Ovary (tissue), 10 donors: ENCODE measurements around the gene KPNA6. TPM values are rescaled to one million over a fixed set of nuclear protein-coding genes. Genes with fewer than 3 reads are reported as not detected.
"Not testable (repeated sequence)": the region's sequence is repeated elsewhere in the genome, so short reads cannot be mapped to it uniquely, and the experiment has no call there.

ENCODE experiments used
- DNase-seq, 5 donors: peaks; one replicate each; pipeline ENCODE4 v3.0.0-alpha.2; 2019 to 2020
- H3K27ac ChIP-seq, 2 donors: fragments of 200-600 bp; one replicate each; pipeline versions ENCODE4 v1.5.1 to v1.8.0; 2019 to 2022
- H3K27me3 ChIP-seq: fragments of 200-600 bp; one replicate; pipeline ENCODE4 v1.8.0; 2022
- H3K36me3 ChIP-seq: fragments of 200-600 bp; sonication (generic); one replicate; pipeline ENCODE4 v1.5.1; 2019
- H3K4me1 ChIP-seq: one replicate; pipeline ENCODE4 v1.8.1; 2013; ENCODE audit warnings: mild to moderate bottlenecking, moderate library complexity; ENCODE audit not compliant: insufficient read depth
- H3K4me3 ChIP-seq: fragments of 200-600 bp; sonication (generic); one replicate; pipeline ENCODE4 v1.5.1; 2017
- H3K9me3 ChIP-seq, 2 donors: fragments of 200-600 bp in 1 of 2; sonication (generic) in 1 of 2; one replicate each; pipeline versions ENCODE4 v1.5.1 to v1.8.1; 2013 to 2019; ENCODE audit warnings: mild to moderate bottlenecking in 1 of 2, moderate library complexity in 1 of 2
- EP300 ChIP-seq: sonication (generic); formaldehyde crosslinking; IDR thresholded peaks from one replicate; pipeline ENCODE4 v1.6.1; 2017; ENCODE audit warnings: antibody characterized with exemption
- POLR2A ChIP-seq: fragments of 450-650 bp; IDR thresholded peaks from one replicate; pipeline ENCODE4 v1.6.1; 2017; ENCODE audit warnings: antibody characterized with exemption, mild to moderate bottlenecking, moderate library complexity
- WGBS, 3 donors: extraction: QIAGEN DNeasy Blood & Tissue Kit in 1 of 3; methylation state at CpG; one replicate each; pipeline versions ENCODE4 v1.1.5 to v1.1.7; 2013 to 2017; 5-methylcytosine and 5-hydroxymethylcytosine counted together
- intact Hi-C, 4 donors: fragments of 100-400 bp; cut with DNase I; formaldehyde crosslinking; loops; one replicate each; pipeline versions ENCODE4 v1.11.0 to v1.15.1; 2022 to 2023
- long read RNA-seq, 3 donors: library from polyadenylated mRNA in 2 of 3; unstranded in 2 of 3; transcript quantifications; one replicate each; pipeline ENCODE4 v2.0.0 and lab custom pipeline, GENCODE V29; 2021 to 2026
- polyA plus RNA-seq, 2 donors: library from polyadenylated mRNA; stranded (reverse); fragments of 200-250 nt in 1 of 2; fragments of 350-450 nt in 1 of 2; fragmentation: Illumina TruSeq in 1 of 2; extraction: RNeasy Lipid Tissue Mini Kit (QIAGEN cat#74804) in 1 of 2; gene quantifications; one replicate each; pipeline ENCODE4 v1.2.3, GENCODE V29; 2013 to 2014
- total RNA-seq, 7 donors: library from RNA; depleted of rRNA in 2 of 7; stranded (reverse); fragments of >200 nt in 2 of 7; fragmentation: NEBNext Ultra II Directional in 3 of 7; extraction: Animal tissue kit (Norgen Biotek cat#: 25700) in 3 of 7; gene quantifications; one replicate each; pipeline versions ENCODE4 v1.1.0 to v1.2.4, GENCODE V29; 2016 to 2023
- TF ChIP-seq, protein P1 (sequence below), 3 donors: fragments of 450-650 bp in 2 of 3; fragments of 200-600 bp in 1 of 3; IDR thresholded peaks; one replicate each; pipeline versions ENCODE4 v1.5.1 to v1.8.0; 2016 to 2022; ENCODE audit warnings: antibody characterized with exemption in 3 of 3, mild to moderate bottlenecking in 1 of 3
- donor health status: DM: no; HTN: no; CAD: no; lungs with moderate emphysema.
- donor health status: DM: no; HTN: no; CAD: no.
- donor health status: Bipolar disorder and iron deficiency.
- donor health status: DM: yes; HTN: yes; CAD: no.
- donor health status: DM: no; HTN: no; CAD: no.
- donor health status: DM: yes; HTN: yes; CAD: no.

Gene KPNA6
- 10 to 100 TPM; 18.4 to 57.7 (median 47.7) TPM for total RNA-seq
- 10 to 100 TPM in 1 of 2 donors, 1 to 10 TPM in 1; 9.3 to 26.9 TPM for polyA plus RNA-seq
- long read RNA-seq, donor 1, full-length matches to known transcripts, result 12 of 26 reads
- long read RNA-seq, donor 1, partial matches to known transcripts, result 9 of 26 reads
- long read RNA-seq, donor 1, other reads (novel, unspliced or antisense), result 5 of 26 reads
- long read RNA-seq, donor 2, full-length matches to known transcripts, result 8 of 14 reads
- long read RNA-seq, donor 2, partial matches to known transcripts, result 6 of 14 reads
- long read RNA-seq, donor 2, other reads (novel, unspliced or antisense), result 0 of 14 reads
- long read RNA-seq, donor 3, full-length matches to known transcripts, result 17 of 22 reads
- long read RNA-seq, donor 3, partial matches to known transcripts, result 1 of 22 reads
- long read RNA-seq, donor 3, other reads (novel, unspliced or antisense), result 4 of 22 reads

GRCh38 chr1:32107742-32108661, at the start of gene KPNA6:
KPNA6 (plus strand) TSS chr1:32108056; CDS start chr1:32108131, 75 bp downstream.
- peak within 1 kb of the TSS; percentile 80 for H3K4me3 ChIP-seq
- no peaks in the 10 kb centered on the region for H3K9me3 ChIP-seq
- peak; percentile 86 to 92 (median 89) for DNase-seq
- intact Hi-C loops, result no loop called here
- no peaks in the 10 kb centered on the region for H3K27me3 ChIP-seq
- H3K4me1 ChIP-seq, result peaks cover 12% of the 10 kb centered on the region
- H3K36me3 ChIP-seq, result no peaks in the 10 kb centered on the region
- TF ChIP-seq POLR2A, result peak; percentile 60
- TF ChIP-seq, protein P1, sequence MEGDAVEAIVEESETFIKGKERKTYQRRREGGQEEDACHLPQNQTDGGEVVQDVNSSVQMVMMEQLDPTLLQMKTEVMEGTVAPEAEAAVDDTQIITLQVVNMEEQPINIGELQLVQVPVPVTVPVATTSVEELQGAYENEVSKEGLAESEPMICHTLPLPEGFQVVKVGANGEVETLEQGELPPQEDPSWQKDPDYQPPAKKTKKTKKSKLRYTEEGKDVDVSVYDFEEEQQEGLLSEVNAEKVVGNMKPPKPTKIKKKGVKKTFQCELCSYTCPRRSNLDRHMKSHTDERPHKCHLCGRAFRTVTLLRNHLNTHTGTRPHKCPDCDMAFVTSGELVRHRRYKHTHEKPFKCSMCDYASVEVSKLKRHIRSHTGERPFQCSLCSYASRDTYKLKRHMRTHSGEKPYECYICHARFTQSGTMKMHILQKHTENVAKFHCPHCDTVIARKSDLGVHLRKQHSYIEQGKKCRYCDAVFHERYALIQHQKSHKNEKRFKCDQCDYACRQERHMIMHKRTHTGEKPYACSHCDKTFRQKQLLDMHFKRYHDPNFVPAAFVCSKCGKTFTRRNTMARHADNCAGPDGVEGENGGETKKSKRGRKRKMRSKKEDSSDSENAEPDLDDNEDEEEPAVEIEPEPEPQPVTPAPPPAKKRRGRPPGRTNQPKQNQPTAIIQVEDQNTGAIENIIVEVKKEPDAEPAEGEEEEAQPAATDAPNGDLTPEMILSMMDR (IDR thresholded peaks at IDR 0.05), result no peak
- peak within 1 kb of the TSS; percentile 80 to 83 for H3K27ac ChIP-seq
- WGBS, 3 donors, result 0% methylated on average over 39 to 45 of the region's 45 CpGs

GRCh38 chr1:32060914-32061313, 46.9 kb upstream of the KPNA6 start:
- H3K27me3 ChIP-seq, result no peaks in the 10 kb centered on the region
- H3K27ac ChIP-seq, result no peak overlapping the region
- no peaks in the 10 kb centered on the region for H3K9me3 ChIP-seq
- intact Hi-C loops, result loop anchor here in 3 of 4 donors (5.0 to 10.0 kb wide), 3 partner anchors 46 to 396 kb away; partner anchors contain the start of gene KHDRBS1 (in 1 of the 3)
- no peak overlapping the region for H3K4me3 ChIP-seq
- H3K4me1 ChIP-seq, result peaks cover 8% of the 10 kb centered on the region
- TF ChIP-seq, protein P1 (IDR thresholded peaks at IDR 0.05), result no peak
- no peak for TF ChIP-seq POLR2A
- TF ChIP-seq EP300, result no peak
- no peaks in the 10 kb centered on the region for H3K36me3 ChIP-seq
- DNase-seq, result no peak

DNA sequence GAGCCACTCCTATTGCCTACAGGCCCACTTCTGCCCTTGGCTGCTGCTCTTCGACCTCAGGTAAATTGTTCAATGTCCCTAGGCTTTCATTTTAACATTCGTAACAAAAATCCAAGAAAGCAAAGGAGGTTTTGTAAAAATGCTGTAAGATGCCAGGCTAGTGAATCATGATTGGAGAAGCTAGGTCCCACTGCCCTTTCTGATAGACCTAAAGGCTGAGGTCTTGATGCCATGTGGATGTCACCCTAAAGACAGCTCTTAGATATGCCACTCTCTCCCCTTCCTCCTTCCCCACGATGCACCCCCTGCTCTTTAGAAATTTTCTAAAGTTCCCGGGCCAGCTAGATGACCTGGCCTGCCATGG, 45.0 kb upstream of the KPNA6 start:
- WGBS, 3 donors, result 69 to 73% (median 69%) methylated on average over 4 of the region's 4 CpGs
- intact Hi-C loops, result loop anchor here in 3 of 4 donors (5.0 to 10.0 kb wide), 3 partner anchors 48 to 398 kb away; partner anchors contain the start of gene KHDRBS1 (in 1 of the 3)
- Histone ChIP-seq H3K27ac (peak overlapping the region in 1 of 2 donors; percentile 39), H3K4me3 (no peak overlapping the region), H3K27me3 (no peaks in the 10 kb centered on the region), H3K36me3 (no peaks in the 10 kb centered on the region), H3K4me1 (peaks cover 12% of the 10 kb centered on the region), H3K9me3 (no peaks in the 10 kb centered on the region)
- DNase-seq, result no peak
- TF ChIP-seq EP300 (no peak), POLR2A (no peak)
- TF ChIP-seq, protein P1 (IDR thresholded peaks at IDR 0.05), result no peak

- Histone ChIP-seq H3K27me3 (no peaks in the 10 kb centered on the region), H3K36me3 (no peaks in the 10 kb centered on the region), H3K9me3 (no peaks in the 10 kb centered on the region), H3K27ac (peak overlapping the region in 1 of 2 donors; percentile 39), H3K4me3 (no peak overlapping the region), H3K4me1 (peaks cover 12% of the 10 kb centered on the region)
- no peak for DNase-seq
- intact Hi-C loops, result loop anchor here in 3 of 4 donors (5.0 to 10.0 kb wide), 3 partner anchors 48 to 398 kb away; partner anchors contain the start of gene KHDRBS1 (in 1 of the 3)
- TF ChIP-seq, protein P1 (IDR thresholded peaks at IDR 0.05), result peak; percentile 29 to 79 (median 71)
- no peak for TF ChIP-seq EP300
- 7 to 13% (median 13%) methylated on average over 1 of the region's 1 CpG for whole genome bisulfite sequencing, 3 donors
Measured at GRCh38 chr1:32063261-32063681, 44.6 kb upstream of the KPNA6 start.

DNA sequence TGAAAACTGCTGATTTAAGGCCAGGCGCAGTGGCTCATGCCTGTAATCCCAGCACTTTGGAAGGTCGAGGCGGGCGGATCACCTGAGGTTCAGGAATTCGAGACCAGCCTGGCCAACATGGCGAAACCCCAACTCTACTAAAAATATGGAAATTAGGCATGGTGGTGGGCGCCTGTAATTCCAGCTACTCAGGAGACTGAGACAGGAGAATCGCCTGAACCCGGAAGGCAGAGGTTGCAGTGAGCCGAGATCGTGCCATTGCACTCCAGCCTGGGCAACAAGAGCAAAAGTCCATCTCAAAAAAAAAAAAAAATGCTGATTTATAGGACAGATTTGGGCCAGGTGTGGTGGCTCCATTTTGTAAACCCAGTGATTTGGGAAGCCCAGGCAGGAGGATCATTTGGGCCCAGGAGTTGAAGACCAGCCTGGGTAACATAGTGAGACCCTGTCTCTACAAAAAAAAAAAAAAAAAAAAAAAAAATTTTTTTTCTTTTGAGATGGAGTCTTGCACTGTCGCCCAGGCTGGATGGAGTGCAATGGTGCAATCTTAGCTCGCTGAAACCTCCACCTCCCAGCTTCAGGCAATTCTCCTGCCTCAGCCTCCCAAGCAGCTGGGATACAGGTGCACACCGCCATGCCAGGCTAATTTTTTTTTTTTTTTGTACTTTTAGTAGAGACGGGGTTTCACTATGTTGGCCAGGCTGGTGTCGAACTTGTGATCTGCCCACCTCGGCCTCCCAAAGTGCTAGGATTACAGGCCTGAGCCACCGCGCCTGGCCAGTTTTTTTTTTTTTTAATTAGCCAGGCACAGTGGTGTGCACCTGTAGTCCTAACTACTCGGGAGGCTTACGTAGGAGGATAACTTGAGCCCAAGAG, 42.0 kb upstream of the KPNA6 start:
- not testable (repeated sequence) for H3K27ac ChIP-seq, H3K27me3 ChIP-seq, H3K36me3 ChIP-seq, H3K9me3 ChIP-seq, H3K4me3 ChIP-seq, DNase-seq
- intact Hi-C loops, result loop anchor here in 2 of 4 donors (10.0 kb wide), 2 partner anchors 51 to 401 kb away; partner anchors contain the start of gene KHDRBS1 (in 1 of the 2)
- peaks cover 12% of the 10 kb centered on the region for H3K4me1 ChIP-seq
- 51 to 66% (median 63%) methylated on average over 21 of the region's 21 CpGs for WGBS, 3 donors
